Measurements from ENCODE around the gene GAREM2. TPM values are rescaled to one million over a fixed set of nuclear protein-coding genes. Genes with fewer than 3 reads are reported as not detected.

The GAREM2 gene
- total and polyA plus RNA-seq, 9 of the 15 experiments (the other 6 are each of a cell fraction or from before 2014, with no cell fraction given): 1.7 to 12.4 (median 2.5) TPM

DNA sequence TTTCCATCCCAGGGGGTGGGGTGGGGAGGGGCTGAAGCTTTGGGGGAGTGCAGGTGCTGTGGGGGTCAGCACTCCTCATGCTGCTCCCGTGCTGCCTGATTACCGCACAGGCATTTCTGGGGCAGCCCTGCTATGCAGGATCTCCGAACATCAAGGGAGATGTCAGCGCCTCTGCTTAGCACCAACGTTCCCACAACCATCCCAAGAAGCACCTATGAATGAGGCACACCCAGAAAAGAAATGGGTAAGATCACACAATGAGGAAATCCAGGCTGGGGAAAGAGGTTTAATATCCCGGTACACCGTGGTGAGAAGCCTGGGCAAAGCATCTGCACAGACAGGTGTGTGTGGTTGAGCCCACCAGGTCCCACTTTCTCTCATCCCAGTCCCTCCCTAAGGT is 17.5 kb downstream of the GAREM2 start:
- 88% methylated on average over 7 of the region's 7 CpGs for WGBS (ENCODE audit: insufficient coverage, low coverage, missing lambda C conversion rate)
- no TSS peak for BruUV-seq (replicated peaks)
- H4K20me1 ChIP-seq (replicated peaks; ENCODE audit: control insufficient read depth, insufficient read depth, low read length): peaks cover 5% of the 10 kb centered on the region; the same call in 1 of the 2 replicates
- H3K27me3 ChIP-seq (ENCODE audit: control insufficient read depth in 2 of 2, insufficient read depth in 2 of 2, low read length in 2 of 2): no peaks in the 10 kb centered on the region
- intact Hi-C loops (cut with micrococcal nuclease) (no loop called here), in situ Hi-C loops (cut with MboI) (no loop called here)
- H3K9ac ChIP-seq (ENCODE audit: insufficient read depth in 1 of 2, low read depth in 2 of 2, low read length in 2 of 2): no peak overlapping the region
- no peak overlapping the region for H3K27ac ChIP-seq (ENCODE audit: extremely low read depth, low read depth, low read length)
- CTCF ChIA-PET (ENCODE audit: low intra/inter-chr PET ratio): no interaction called here
- peaks cover 71% of the 10 kb centered on the region; the same call in 2 of the 3 replicates for H3K36me3 ChIP-seq (ENCODE audit: control insufficient read depth, insufficient read depth, low read length)
- POLR2A ChIA-PET: interaction anchor here (0.9 to 1.0 kb wide), 2 partner anchors 9 kb away, joined by 3 to 5 read pairs; no protein-coding TSS in a partner anchor
- H3K9me3 ChIP-seq (replicated peaks; ENCODE audit: control insufficient read depth, insufficient read depth, low read depth, low read length): no peaks in the 10 kb centered on the region
- H3K79me2 ChIP-seq (ENCODE audit: control insufficient read depth, insufficient read depth, low read length): peaks cover 5% of the 10 kb centered on the region; the same call in 1 of the 3 replicates
- DNase-seq (ENCODE audit: extremely low read depth in 1 of 4, low spot score in 3 of 4) (no peak), FAIRE-seq (no peak), ATAC-seq (peak; percentile 11; the same call in 2 of the 3 replicates)
- no peak overlapping the region for H3K4me2 ChIP-seq (ENCODE audit: insufficient read depth, low read length)
- peaks cover 19 to 20% of the 10 kb centered on the region in 2 experiments; a peak in 4 of 5 replicates for H3K4me1 ChIP-seq (replicated peaks in 1 of 2; ENCODE audit: control insufficient read depth in 2 of 2, insufficient read depth in 2 of 2, low read length in 2 of 2)
- H3K9me1 ChIP-seq (ENCODE audit: control insufficient read depth, insufficient read depth, low read length): peaks cover 7% of the 10 kb centered on the region
- no peak overlapping the region for H3K4me3 ChIP-seq
- no peak overlapping the region for H2AFZ ChIP-seq (ENCODE audit: low read depth, low read length)
- TF ChIP-seq SMAD3 (CRISPR knock-in tag; conservative IDR thresholded peaks at IDR 0.05) (no peak), NFRKB (IDR thresholded peaks at IDR 0.05; ENCODE audit: low read depth) (no peak), MAFF (IDR thresholded peaks at IDR 0.05; ENCODE audit: low read length) (no peak), SIN3A (IDR thresholded peaks at IDR 0.05; ENCODE audit: borderline replicate concordance in 2 of 2, control insufficient read depth in 1 of 2, low read depth in 2 of 2, low read length in 2 of 2) (0 out of 4 replicates have a peak, but pooled peaks of 1 of the 2 experiments have one; percentile 22), NFE2 (IDR thresholded peaks at IDR 0.05; ENCODE audit: low read depth) (no peak), POLR2A (conservative IDR thresholded peaks at IDR 0.05) (peak; percentile 61), TFAM (CRISPR knock-in tag; conservative IDR thresholded peaks at IDR 0.05) (no peak), RFX7 (CRISPR knock-in tag; IDR thresholded peaks at IDR 0.05) (no peak), KAT8 (IDR thresholded peaks at IDR 0.05; ENCODE audit: low read depth) (no peak), ZNF444 (CRISPR knock-in tag; IDR thresholded peaks at IDR 0.05) (no peak), DACH1 (IDR thresholded peaks at IDR 0.05; ENCODE audit: partially characterized antibody) (no peak), ZC3H4 (CRISPR knock-in tag; IDR thresholded peaks at IDR 0.05; ENCODE audit: borderline replicate concordance) (no peak), POLR2G (IDR thresholded peaks at IDR 0.05; ENCODE audit: low read depth, low read length) (0 out of 2 replicates have a peak, but pooled peaks have one; percentile 21)
- TF ChIP-seq, protein P1, sequence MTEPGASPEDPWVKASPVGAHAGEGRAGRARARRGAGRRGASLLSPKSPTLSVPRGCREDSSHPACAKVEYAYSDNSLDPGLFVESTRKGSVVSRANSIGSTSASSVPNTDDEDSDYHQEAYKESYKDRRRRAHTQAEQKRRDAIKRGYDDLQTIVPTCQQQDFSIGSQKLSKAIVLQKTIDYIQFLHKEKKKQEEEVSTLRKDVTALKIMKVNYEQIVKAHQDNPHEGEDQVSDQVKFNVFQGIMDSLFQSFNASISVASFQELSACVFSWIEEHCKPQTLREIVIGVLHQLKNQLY (CRISPR knock-in tag; conservative IDR thresholded peaks at IDR 0.05): no peak
- TF ChIP-seq, protein P2, sequence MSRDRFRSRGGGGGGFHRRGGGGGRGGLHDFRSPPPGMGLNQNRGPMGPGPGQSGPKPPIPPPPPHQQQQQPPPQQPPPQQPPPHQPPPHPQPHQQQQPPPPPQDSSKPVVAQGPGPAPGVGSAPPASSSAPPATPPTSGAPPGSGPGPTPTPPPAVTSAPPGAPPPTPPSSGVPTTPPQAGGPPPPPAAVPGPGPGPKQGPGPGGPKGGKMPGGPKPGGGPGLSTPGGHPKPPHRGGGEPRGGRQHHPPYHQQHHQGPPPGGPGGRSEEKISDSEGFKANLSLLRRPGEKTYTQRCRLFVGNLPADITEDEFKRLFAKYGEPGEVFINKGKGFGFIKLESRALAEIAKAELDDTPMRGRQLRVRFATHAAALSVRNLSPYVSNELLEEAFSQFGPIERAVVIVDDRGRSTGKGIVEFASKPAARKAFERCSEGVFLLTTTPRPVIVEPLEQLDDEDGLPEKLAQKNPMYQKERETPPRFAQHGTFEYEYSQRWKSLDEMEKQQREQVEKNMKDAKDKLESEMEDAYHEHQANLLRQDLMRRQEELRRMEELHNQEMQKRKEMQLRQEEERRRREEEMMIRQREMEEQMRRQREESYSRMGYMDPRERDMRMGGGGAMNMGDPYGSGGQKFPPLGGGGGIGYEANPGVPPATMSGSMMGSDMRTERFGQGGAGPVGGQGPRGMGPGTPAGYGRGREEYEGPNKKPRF (IDR thresholded peaks at IDR 0.05; ENCODE audit: low read depth, low read length): no peak
- TF ChIP-seq, protein P3, sequence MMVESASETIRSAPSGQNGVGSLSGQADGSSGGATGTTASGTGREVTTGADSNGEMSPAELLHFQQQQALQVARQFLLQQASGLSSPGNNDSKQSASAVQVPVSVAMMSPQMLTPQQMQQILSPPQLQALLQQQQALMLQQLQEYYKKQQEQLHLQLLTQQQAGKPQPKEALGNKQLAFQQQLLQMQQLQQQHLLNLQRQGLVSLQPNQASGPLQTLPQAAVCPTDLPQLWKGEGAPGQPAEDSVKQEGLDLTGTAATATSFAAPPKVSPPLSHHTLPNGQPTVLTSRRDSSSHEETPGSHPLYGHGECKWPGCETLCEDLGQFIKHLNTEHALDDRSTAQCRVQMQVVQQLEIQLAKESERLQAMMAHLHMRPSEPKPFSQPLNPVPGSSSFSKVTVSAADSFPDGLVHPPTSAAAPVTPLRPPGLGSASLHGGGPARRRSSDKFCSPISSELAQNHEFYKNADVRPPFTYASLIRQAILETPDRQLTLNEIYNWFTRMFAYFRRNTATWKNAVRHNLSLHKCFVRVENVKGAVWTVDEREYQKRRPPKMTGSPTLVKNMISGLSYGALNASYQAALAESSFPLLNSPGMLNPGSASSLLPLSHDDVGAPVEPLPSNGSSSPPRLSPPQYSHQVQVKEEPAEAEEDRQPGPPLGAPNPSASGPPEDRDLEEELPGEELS (CRISPR knock-in tag; IDR thresholded peaks at IDR 0.05; ENCODE audit: borderline replicate concordance): no peak
- TF ChIP-seq, protein P4, sequence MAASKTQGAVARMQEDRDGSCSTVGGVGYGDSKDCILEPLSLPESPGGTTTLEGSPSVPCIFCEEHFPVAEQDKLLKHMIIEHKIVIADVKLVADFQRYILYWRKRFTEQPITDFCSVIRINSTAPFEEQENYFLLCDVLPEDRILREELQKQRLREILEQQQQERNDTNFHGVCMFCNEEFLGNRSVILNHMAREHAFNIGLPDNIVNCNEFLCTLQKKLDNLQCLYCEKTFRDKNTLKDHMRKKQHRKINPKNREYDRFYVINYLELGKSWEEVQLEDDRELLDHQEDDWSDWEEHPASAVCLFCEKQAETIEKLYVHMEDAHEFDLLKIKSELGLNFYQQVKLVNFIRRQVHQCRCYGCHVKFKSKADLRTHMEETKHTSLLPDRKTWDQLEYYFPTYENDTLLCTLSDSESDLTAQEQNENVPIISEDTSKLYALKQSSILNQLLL (CRISPR knock-in tag; IDR thresholded peaks at IDR 0.05; ENCODE audit: borderline replicate concordance): no peak
